GM12878 (cell line): Measurements from ENCODE around the gene HYDIN. TPM values are rescaled to one million over a fixed set of nuclear protein-coding genes. Genes with fewer than 3 reads are reported as not detected.

Experiments
- ATAC-seq: fragments of 200-7000 bp; cut with Tn5 transposase; 3 replicates; pipeline ENCODE4 v1.9.1; 2020; ENCODE audit warnings: mild to moderate bottlenecking, moderate library complexity
- BruUV-seq: library from RNA; stranded (reverse); fragments of 400-500 nt; replicated peaks from 2 replicates; lab custom pipeline; 2021; lab: Mats Ljungman, UMichigan
- CTCF ChIA-PET: fragments of 300-600 bp; sonication (Branson Sonifier 250); formaldehyde crosslinking; extraction: SDS; loops from one replicate; lab custom pipeline; 2021; ENCODE audit warnings: inconsistent platforms; lab: Yijun Ruan, JAX
- POLR2A ChIA-PET: fragments of 350-600 bp; formaldehyde crosslinking; extraction: SDS; loops from one replicate; lab custom pipeline; 2021; ENCODE audit warnings: inconsistent platforms; lab: Charles Lee
- RAD21 ChIA-PET: fragments of 300-600 bp; sonication (Branson Sonifier 250); formaldehyde crosslinking; loops from one replicate; lab custom pipeline; 2023; ENCODE audit warnings: antibody characterized with exemption; ENCODE audit not compliant: unreplicated experiment; lab: Charles Lee
- SMC1A ChIA-PET: fragments of 300-600 bp; sonication (Branson Sonifier 250); formaldehyde crosslinking; loops from one replicate; lab custom pipeline; 2023; ENCODE audit not compliant: unreplicated experiment, uncharacterized antibody; lab: Charles Lee
- DNase-seq: peaks from one replicate; pipeline ENCODE4 v3.0.0-alpha.2; 2011; ENCODE audit warnings: low read depth, low spot score
- FAIRE-seq: peaks from 3 replicates; lab custom pipeline; 2011; peaks lifted over from hg19 to GRCh38; lab: Jason Lieb, UNC
- H2AFZ ChIP-seq: 2 replicates; pipeline ENCODE4 v1.6.0; 2011; ENCODE audit warnings: low read depth, low read length, control low read depth; ENCODE audit not compliant: control insufficient read depth
- H3K27ac ChIP-seq: 2 replicates; pipeline ENCODE4 v1.5.1; 2011; ENCODE audit warnings: control low read depth; ENCODE audit not compliant: control insufficient read depth, insufficient read depth
- H3K27me3 ChIP-seq, 2 experiments: replicated peaks in 1 of 2; 2 replicates each; pipeline versions ENCODE4 v1.6.0 to v1.6.1; 2011; ENCODE audit warnings: low read length in 1 of 2; ENCODE audit not compliant: control insufficient read depth in 2 of 2, insufficient read depth in 2 of 2
- H3K36me3 ChIP-seq, 2 experiments: 2 replicates each; pipeline ENCODE4 v1.5.1; 2011; ENCODE audit warnings: low read length in 1 of 2; ENCODE audit not compliant: control insufficient read depth in 2 of 2, insufficient read depth in 2 of 2
- H3K4me1 ChIP-seq: 2 replicates; pipeline ENCODE4 v1.6.1; 2011; ENCODE audit warnings: mild to moderate bottlenecking, low read length, moderate library complexity, mixed read lengths; ENCODE audit not compliant: control insufficient read depth, insufficient read depth
- H3K4me2 ChIP-seq: 2 replicates; pipeline ENCODE4 v1.6.0; 2011; ENCODE audit warnings: control low read depth; ENCODE audit not compliant: control insufficient read depth, insufficient read depth
- H3K4me3 ChIP-seq: fragments of 200-600 bp; sonication (generic); 2 replicates; pipeline ENCODE4 v1.5.1; 2016
- H3K79me2 ChIP-seq: 2 replicates; pipeline ENCODE4 v1.6.0; 2011; ENCODE audit warnings: low read length; ENCODE audit not compliant: control insufficient read depth, insufficient read depth
- H3K9ac ChIP-seq: 2 replicates; pipeline ENCODE4 v1.8.0; 2011; ENCODE audit warnings: low read length, control low read depth, mixed read lengths; ENCODE audit not compliant: control insufficient read depth, insufficient read depth
- H3K9me3 ChIP-seq: replicated peaks from 3 replicates; pipeline ENCODE4 v1.5.1; 2011; ENCODE audit warnings: mild to moderate bottlenecking, low read length; ENCODE audit not compliant: control insufficient read depth, insufficient read depth
- H4K20me1 ChIP-seq: 2 replicates; pipeline ENCODE4 v1.6.0; 2011; ENCODE audit not compliant: control insufficient read depth, insufficient read depth
- CTCF ChIP-seq, 3 experiments: IDR thresholded peaks in 2 of 3; conservative IDR thresholded peaks in 1 of 3; 2 replicates each; pipeline ENCODE4 v1.5.1; 2011; ENCODE audit warnings: low read depth in 3 of 3, low read length in 3 of 3, mild to moderate bottlenecking in 3 of 3, control low read depth in 2 of 3, moderate library complexity in 2 of 3, inconsistent platforms in 1 of 3, mixed read lengths in 1 of 3; ENCODE audit not compliant: control insufficient read depth in 2 of 3, insufficient read depth in 1 of 3; ENCODE audit errors: extremely low read depth in 1 of 3
- E2F8 ChIP-seq: fragments of 450-650 bp; IDR thresholded peaks from 2 replicates; pipeline ENCODE4 v1.6.1; 2018; ENCODE audit warnings: mild to moderate bottlenecking, low read depth, moderate library complexity; ENCODE audit not compliant: partially characterized antibody
- EP300 ChIP-seq, 2 experiments: fragments of 150-350 bp in 1 of 2; IDR thresholded peaks; 2 replicates each; pipeline ENCODE4 v1.6.1; 2011 to 2012; ENCODE audit warnings: low read depth in 2 of 2, low read length in 2 of 2, borderline replicate concordance in 1 of 2, improper control_type of control experiment in 1 of 2, inconsistent platforms in 1 of 2; ENCODE audit not compliant: control insufficient read depth in 1 of 2
- FOXK2 ChIP-seq: fragments of 450-650 bp; IDR thresholded peaks from 2 replicates; pipeline ENCODE4 v1.6.1; 2017; ENCODE audit warnings: mild to moderate bottlenecking, moderate library complexity
- KDM1A ChIP-seq: fragments of 200-600 bp; sonication (generic); IDR thresholded peaks from 2 replicates; pipeline ENCODE4 v1.6.1; 2016; ENCODE audit warnings: borderline replicate concordance
- PKNOX1 ChIP-seq: fragments of 450-650 bp; IDR thresholded peaks from 2 replicates; pipeline ENCODE4 v1.6.1; 2016; ENCODE audit warnings: mild to moderate bottlenecking
- PML ChIP-seq: IDR thresholded peaks from 2 replicates; pipeline ENCODE4 v1.6.1; 2012; ENCODE audit warnings: low read length, inconsistent platforms
- POLR2AphosphoS5 ChIP-seq: IDR thresholded peaks from 2 replicates; pipeline ENCODE4 v1.6.1; 2011; ENCODE audit warnings: mild to moderate bottlenecking, low read length, inconsistent platforms
- RAD51 ChIP-seq: fragments of 450-650 bp; IDR thresholded peaks from 2 replicates; pipeline ENCODE4 v1.6.1; 2016; ENCODE audit warnings: moderate library complexity, mild to moderate bottlenecking, inconsistent platforms
- RBBP5 ChIP-seq: fragments of 200-600 bp; sonication (generic); conservative IDR thresholded peaks from 2 replicates; pipeline ENCODE4 v1.6.1; 2016
- REST ChIP-seq: IDR thresholded peaks from 2 replicates; pipeline ENCODE4 v1.6.1; 2012; ENCODE audit warnings: mild to moderate bottlenecking, low read depth, low read length
- ZBTB33 ChIP-seq: fragments of 450-650 bp; IDR thresholded peaks from 2 replicates; pipeline ENCODE4 v1.6.1; 2017; ENCODE audit warnings: mild to moderate bottlenecking
- WGBS: methylation state at CpG from one replicate; pipeline ENCODE4 v1.1.6; 2016; ENCODE audit warnings: low lambda C conversion rate; ENCODE audit not compliant: insufficient replicate concordance, insufficient coverage; ENCODE audit errors: missing lambda C conversion rate; 5-methylcytosine and 5-hydroxymethylcytosine counted together
- in situ Hi-C: fragments of 300-500 bp; cut with MboI; formaldehyde crosslinking; loops from 9 replicates; pipeline ENCODE4 v1.14.3; 2018; ENCODE audit warnings: mixed read lengths
- intact Hi-C: fragments of 100-400 bp; cut with micrococcal nuclease; formaldehyde crosslinking; loops from one replicate; pipeline ENCODE4 v1.14.2; 2022; ENCODE audit not compliant: unreplicated experiment
- polyA plus RNA-seq, 11 experiments: library from polyadenylated mRNA; depleted of rRNA in 4 of 11; unstranded in 6 of 11; stranded (reverse) in 5 of 11; fragments of >200 nt; fragmentation: Nextera tagmentation in 4 of 11; fragmentation: Illumina TruSeq in 1 of 11; extraction: Ambion mirVana in 4 of 11; extraction: Trizol in 1 of 11; gene quantifications; 1 replicate in 1 of 11; 2 replicates in 10 of 11; pipeline versions ENCODE4 v1.2.1 to v1.2.3, GENCODE V29; 2011 to 2016; ENCODE audit warnings: inconsistent platforms in 2 of 11, missing spikeins in 2 of 11, low read depth in 1 of 11
- total RNA-seq, 4 experiments: library from RNA; depleted of rRNA in 3 of 4; stranded (reverse); fragments of >200 nt in 3 of 4; fragmentation: Illumina TruSeq in 1 of 4; extraction: Trizol in 1 of 4; gene quantifications; 2 replicates each; pipeline versions ENCODE4 v1.2.1 to v1.2.3, GENCODE V29; 2013 to 2021

The HYDIN gene
- total and polyA plus RNA-seq, 10 of the 15 experiments (the other 5 are each of a cell fraction or from before 2014, with no cell fraction given): 0.01 to 0.30 (median 0.10) TPM; not detected in 7

- Histone ChIP-seq H3K4me3 (no peak overlapping the region), H3K27me3 (no peaks in the 10 kb centered on the region), H3K9me3 (no peaks in the 10 kb centered on the region; the same call in 2 of the 3 replicates), H3K27ac (no peak overlapping the region), H3K4me2 (no peak overlapping the region), H3K9ac (no peak overlapping the region), H3K4me1 (no peaks in the 10 kb centered on the region), H2AFZ (no peak overlapping the region), H3K79me2 (no peaks in the 10 kb centered on the region), H4K20me1 (no peaks in the 10 kb centered on the region), H3K36me3 (no peaks in the 10 kb centered on the region)
- in situ Hi-C loops: no loop called here
- BruUV-seq: no TSS peak
- no peak for DNase-seq
- intact Hi-C loops: no loop called here
- CTCF ChIA-PET: interaction anchor here (1.1 to 1.6 kb wide), 4 partner anchors 9 to 182 kb away, joined by 3 to 4 read pairs (median 3); no protein-coding TSS in a partner anchor
- WGBS: 13% methylated on average over 1 of the region's 1 CpG
- POLR2A ChIA-PET: interaction anchor here (0.5 kb wide), 1 partner anchor 69 kb away, joined by 3 read pairs; no protein-coding TSS in a partner anchor
- RAD21 ChIA-PET: no interaction called here
- no peak for ATAC-seq
- no peak for FAIRE-seq
- SMC1A ChIA-PET: interaction anchor here (1.3 kb wide), 1 partner anchor 126 kb away, joined by 3 read pairs; no protein-coding TSS in a partner anchor
- no peak for TF ChIP-seq RBBP5
- TF ChIP-seq KDM1A: no peak
- no peak for TF ChIP-seq POLR2AphosphoS5
- no peak for TF ChIP-seq ZBTB33
- no peak for TF ChIP-seq PKNOX1
- TF ChIP-seq RAD51: no peak
- TF ChIP-seq EP300 (IDR thresholded peaks at IDR 0.05; ENCODE audit: borderline replicate concordance in 1 of 2, control insufficient read depth in 1 of 2, low read depth in 2 of 2, low read length in 2 of 2): no peak
- TF ChIP-seq REST: no peak
- no peak for TF ChIP-seq CTCF (IDR thresholded peaks at IDR 0.05 in 2 of 3, conservative IDR thresholded peaks at IDR 0.05 in 1 of 3; ENCODE audit: control insufficient read depth in 2 of 3, extremely low read depth in 1 of 3, insufficient read depth in 1 of 3, low read depth in 3 of 3, low read length in 3 of 3)
- no peak for TF ChIP-seq E2F8
- no peak for TF ChIP-seq PML
- TF ChIP-seq FOXK2: no peak
These were observed 45.2 kb downstream of the HYDIN start for GRCh38 chr16:71185347-71185746.
